HG03196 (cell line): Measurements from ENCODE around the gene MACROD2.
"Not testable (repeated sequence)": the region's sequence is repeated elsewhere in the genome, so short reads cannot be mapped to it uniquely, and the experiment has no call there.

Experiments
- ATAC-seq: cut with Tn5 transposase; IDR thresholded peaks from one replicate; pipeline ENCODE4 v1.9.1; 2021; ENCODE audit not compliant: unreplicated experiment

The MACROD2 gene

DNA sequence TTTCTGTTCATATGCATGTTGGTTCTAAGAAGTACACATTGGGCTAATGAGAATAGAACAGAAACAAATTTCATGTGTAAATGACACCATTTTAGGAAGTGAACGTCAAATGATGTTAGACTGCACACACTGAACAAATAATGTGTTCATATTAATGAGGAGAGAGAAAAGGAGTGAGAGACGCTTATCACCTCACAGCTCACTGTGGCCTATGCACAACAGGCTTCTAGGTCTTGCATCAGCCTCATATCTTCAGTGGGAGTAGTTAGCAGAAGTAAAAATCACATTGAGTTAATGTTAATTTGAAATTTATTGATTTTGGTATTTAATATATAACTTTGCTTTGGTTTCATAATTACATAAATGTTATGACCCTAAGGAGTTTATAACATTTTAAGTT lies 454.9 kb downstream of the MACROD2 start:
- ATAC-seq, result no peak

GRCh38 chr20:14451458-14451857 lies 456.1 kb downstream of the MACROD2 start:
- no peak for ATAC-seq

GRCh38 chr20:14453259-14453658 lies 457.9 kb downstream of the MACROD2 start:
- no peak for ATAC-seq

DNA sequence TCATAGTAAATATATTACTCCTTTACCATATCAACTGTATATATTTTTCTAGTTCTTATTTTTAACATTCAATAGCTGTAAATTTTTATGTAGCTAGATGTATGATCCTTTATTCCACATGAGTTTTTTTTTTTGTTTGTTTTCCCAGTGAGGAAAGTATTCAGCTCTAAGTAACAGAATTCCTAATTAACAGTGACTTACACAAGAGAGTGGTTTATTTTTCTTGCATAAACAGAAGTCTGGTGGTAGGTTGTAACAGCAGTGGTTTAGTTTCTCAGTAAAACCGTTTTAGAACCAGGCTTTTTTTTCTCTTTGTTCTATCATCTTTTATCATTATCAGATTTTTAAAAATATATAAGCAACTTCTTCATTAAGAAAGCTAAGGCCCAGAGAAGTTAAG lies 459.0 kb downstream of the MACROD2 start:
- ATAC-seq, result no peak

DNA sequence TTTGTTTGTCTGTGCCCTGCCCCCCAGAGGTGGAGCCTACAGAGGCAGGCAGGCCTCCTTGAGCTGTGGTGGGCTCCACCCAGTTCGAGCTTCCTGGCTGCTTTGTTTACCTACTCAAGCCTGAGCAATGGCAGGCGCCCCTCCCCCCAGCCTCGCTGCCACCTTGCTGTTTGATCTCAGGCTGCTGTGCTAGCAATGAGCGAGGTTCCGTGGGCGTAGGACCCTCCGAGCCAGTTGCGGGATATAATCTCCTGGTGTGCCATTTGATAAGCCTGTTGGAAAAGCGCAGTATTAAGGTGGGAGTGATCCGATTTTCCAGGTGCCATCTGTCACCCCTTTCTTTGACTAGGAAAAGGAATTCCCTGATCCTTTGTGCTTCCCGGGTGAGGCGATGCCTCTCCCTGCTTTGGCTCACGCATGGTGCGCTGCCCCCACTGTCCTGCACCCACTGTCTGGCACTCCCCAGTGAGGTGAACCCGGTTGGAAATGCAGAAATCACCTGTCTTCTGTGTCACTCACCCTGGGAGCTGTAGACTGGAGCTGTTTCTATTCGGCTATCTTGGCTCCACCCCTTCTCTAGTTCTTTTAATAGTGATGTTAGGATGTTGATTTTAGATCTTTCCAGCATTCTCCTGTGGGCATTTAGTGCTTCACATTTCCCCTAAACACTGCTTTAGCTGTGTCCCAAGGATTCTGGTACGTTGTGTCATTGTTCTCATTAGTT lies 471.9 kb downstream of the MACROD2 start:
- ATAC-seq, result not testable (repeated sequence)

- ATAC-seq, result no peak
Observed at GRCh38 chr20:14470231-14470899, 475.0 kb downstream of the MACROD2 start.

DNA sequence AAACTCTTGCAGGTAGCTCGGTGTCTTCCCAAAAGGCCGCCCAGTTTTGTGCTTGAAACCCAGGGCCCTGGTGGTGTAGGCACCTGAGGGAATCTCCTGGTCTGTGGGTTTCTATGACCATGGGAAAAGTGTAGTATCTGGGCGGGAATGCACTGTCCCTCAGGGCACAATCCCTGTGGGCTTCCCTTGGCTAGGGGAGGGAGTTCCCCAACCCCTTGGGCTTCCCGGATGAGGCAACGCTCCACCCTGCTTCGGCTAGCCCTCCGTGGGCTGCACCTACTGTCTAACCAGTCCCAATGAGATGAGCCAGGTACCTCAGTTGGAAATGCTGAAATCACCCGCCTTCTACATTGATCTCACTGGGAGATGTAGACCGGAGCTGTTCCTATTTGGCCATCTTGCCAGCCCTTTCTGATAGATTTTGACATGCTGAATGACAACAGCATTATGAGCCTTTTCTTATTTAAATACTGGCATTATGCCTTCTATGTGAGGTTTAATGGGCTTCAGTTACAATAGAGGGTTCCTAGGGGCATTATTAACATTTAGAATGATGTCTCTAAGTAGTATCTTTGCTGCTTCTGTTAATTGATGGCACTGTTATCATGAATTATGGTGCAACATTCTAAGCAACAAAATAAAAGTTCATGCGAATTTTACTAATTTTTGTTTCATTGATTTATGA lies 475.8 kb downstream of the MACROD2 start:
- no peak for ATAC-seq

DNA sequence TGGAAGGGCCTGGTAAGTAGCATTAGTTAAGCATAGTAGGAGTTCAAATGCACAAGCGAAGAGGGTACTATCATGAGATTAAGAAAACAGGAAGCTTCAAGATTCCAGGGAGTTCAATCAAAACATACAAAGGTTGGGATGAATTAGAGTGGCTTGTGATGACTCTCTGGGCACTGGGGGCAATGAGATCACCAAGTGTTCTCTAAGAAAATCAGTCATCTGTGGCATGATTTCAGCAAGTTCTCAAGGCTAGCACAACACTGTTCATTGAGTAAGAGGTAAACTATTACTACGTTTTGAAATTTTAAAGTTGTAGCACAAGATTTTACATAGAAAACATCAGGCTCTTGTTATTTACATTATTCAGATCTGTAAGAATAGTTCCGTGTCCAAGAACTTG lies 481.8 kb downstream of the MACROD2 start:
- no peak for ATAC-seq

- no peak for ATAC-seq
Observed at GRCh38 chr20:14478126-14478525, 482.8 kb downstream of the MACROD2 start.

- ATAC-seq, result no peak
Observed at GRCh38 chr20:14481863-14482262, 486.5 kb downstream of the MACROD2 start.

- no peak for ATAC-seq
Observed at GRCh38 chr20:14488212-14488611, 492.9 kb downstream of the MACROD2 start.

- ATAC-seq, result no peak
Observed at GRCh38 chr20:14488756-14489479, 493.6 kb downstream of the MACROD2 start.

- no peak for ATAC-seq
Observed at GRCh38 chr20:14489544-14489943, 494.2 kb downstream of the MACROD2 start.

GRCh38 chr20:14491436-14491835 lies 496.1 kb downstream of the MACROD2 start:
- ATAC-seq, result no peak

- ATAC-seq, result no peak
Observed at GRCh38 chr20:14493408-14493807, 498.1 kb downstream of the MACROD2 start.

GRCh38 chr20:14494355-14494754 lies 499.0 kb downstream of the MACROD2 start:
- ATAC-seq, result no peak

GRCh38 chr20:14495066-14495465 lies 499.8 kb downstream of the MACROD2 start:
- no peak for ATAC-seq

GRCh38 chr20:14497004-14497403 lies 501.7 kb downstream of the MACROD2 start:
- no peak for ATAC-seq

DNA sequence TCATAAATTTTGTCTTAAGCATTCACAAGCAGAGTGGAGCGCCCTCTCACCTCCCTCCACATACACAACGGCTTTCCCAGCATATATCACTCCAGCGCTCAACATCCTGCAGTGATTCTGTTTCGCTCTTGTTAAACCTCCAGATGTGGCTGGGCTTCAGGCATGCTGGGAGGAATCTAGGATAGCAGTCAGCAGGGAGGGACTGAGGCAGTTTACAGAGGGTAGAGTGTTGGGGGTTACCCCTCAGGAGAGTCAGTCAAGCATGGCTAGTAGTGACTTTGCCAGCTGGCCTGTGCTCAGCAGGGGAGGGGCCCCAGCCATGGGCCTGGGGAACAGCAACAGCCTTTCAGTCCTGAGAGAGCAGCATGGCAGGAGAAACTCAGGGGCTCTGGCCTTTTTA lies 503.5 kb downstream of the MACROD2 start:
- ATAC-seq, result no peak

DNA sequence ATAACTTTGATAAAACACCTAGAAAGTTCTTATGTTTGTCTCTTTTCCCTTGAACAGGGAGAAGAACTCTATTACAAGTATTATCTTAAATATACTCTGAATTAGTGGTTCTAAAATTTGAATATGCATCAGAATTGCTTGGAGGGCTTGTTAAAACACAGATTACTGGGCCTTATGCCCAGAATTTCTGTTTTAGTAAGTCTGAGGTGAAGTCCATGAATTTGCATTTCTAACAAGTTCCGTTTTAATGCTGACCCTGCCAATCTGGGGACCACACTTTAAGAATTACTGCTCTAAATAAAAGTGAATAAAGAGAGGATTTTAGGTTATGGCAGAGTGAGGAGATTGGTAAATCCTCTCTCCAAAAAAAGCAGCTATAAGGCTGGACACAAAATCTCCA lies 510.2 kb downstream of the MACROD2 start:
- no peak for ATAC-seq

GRCh38 chr20:14507711-14508110 lies 512.4 kb downstream of the MACROD2 start:
- no peak for ATAC-seq
